Measurements from ENCODE around the gene TICRR.

- TF ChIP-seq POLR2AphosphoS2 (conservative IDR thresholded peaks at IDR 0.05; ENCODE audit: low read length) (no peak), CTCF (IDR thresholded peaks at IDR 0.05) (no peak), JUNB (IDR thresholded peaks at IDR 0.05) (no peak), POLR2A (IDR thresholded peaks at IDR 0.05; ENCODE audit: low read length) (no peak), ESRRA (IDR thresholded peaks at IDR 0.05; ENCODE audit: borderline replicate concordance, low read length) (no peak), JUN (IDR thresholded peaks at IDR 0.05) (no peak), RAD21 (conservative IDR thresholded peaks at IDR 0.05 in 1 of 2, IDR thresholded peaks at IDR 0.05 in 1 of 2) (no peak), MYC (IDR thresholded peaks at IDR 0.05; ENCODE audit: borderline replicate concordance, low read length) (no peak), EP300 (IDR thresholded peaks at IDR 0.05) (no peak), GATA3 (IDR thresholded peaks at IDR 0.05; ENCODE audit: borderline replicate concordance) (no peak), CEBPB (IDR thresholded peaks at IDR 0.05) (0 out of 4 replicates have a peak, but pooled peaks of 1 of the 2 experiments have one; percentile 31), KDM1A (IDR thresholded peaks at IDR 0.05; ENCODE audit: low read depth) (no peak; the same call in 1 of the 2 replicates)
- TF ChIP-seq, protein P1, sequence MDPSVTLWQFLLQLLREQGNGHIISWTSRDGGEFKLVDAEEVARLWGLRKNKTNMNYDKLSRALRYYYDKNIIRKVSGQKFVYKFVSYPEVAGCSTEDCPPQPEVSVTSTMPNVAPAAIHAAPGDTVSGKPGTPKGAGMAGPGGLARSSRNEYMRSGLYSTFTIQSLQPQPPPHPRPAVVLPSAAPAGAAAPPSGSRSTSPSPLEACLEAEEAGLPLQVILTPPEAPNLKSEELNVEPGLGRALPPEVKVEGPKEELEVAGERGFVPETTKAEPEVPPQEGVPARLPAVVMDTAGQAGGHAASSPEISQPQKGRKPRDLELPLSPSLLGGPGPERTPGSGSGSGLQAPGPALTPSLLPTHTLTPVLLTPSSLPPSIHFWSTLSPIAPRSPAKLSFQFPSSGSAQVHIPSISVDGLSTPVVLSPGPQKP (IDR thresholded peaks at IDR 0.05; ENCODE audit: low read depth, low read length), result no peak
- TF ChIP-seq, protein P2, sequence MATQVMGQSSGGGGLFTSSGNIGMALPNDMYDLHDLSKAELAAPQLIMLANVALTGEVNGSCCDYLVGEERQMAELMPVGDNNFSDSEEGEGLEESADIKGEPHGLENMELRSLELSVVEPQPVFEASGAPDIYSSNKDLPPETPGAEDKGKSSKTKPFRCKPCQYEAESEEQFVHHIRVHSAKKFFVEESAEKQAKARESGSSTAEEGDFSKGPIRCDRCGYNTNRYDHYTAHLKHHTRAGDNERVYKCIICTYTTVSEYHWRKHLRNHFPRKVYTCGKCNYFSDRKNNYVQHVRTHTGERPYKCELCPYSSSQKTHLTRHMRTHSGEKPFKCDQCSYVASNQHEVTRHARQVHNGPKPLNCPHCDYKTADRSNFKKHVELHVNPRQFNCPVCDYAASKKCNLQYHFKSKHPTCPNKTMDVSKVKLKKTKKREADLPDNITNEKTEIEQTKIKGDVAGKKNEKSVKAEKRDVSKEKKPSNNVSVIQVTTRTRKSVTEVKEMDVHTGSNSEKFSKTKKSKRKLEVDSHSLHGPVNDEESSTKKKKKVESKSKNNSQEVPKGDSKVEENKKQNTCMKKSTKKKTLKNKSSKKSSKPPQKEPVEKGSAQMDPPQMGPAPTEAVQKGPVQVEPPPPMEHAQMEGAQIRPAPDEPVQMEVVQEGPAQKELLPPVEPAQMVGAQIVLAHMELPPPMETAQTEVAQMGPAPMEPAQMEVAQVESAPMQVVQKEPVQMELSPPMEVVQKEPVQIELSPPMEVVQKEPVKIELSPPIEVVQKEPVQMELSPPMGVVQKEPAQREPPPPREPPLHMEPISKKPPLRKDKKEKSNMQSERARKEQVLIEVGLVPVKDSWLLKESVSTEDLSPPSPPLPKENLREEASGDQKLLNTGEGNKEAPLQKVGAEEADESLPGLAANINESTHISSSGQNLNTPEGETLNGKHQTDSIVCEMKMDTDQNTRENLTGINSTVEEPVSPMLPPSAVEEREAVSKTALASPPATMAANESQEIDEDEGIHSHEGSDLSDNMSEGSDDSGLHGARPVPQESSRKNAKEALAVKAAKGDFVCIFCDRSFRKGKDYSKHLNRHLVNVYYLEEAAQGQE (IDR thresholded peaks at IDR 0.05), result no peak
Observed at GRCh38 chr15:89575656-89576416, 567 bp downstream of the TICRR start.
